Measurements from ENCODE around the gene CTRB1. TPM values are rescaled to one million over a fixed set of nuclear protein-coding genes. Genes with fewer than 3 reads are reported as not detected.

CTRB1 gene
- total and polyA plus RNA-seq, 2 of the 13 experiments (the other 11 are each of a cell fraction or from before 2014, with no cell fraction given) = not detected

- TF ChIP-seq GABPB1 (CRISPR knock-in tag; IDR thresholded peaks at IDR 0.05) (peak; percentile 52; the same call in 1 of the 2 replicates), CEBPZ (IDR thresholded peaks at IDR 0.05; ENCODE audit: low read length) (no peak), NR2F6 (IDR thresholded peaks at IDR 0.05) (no peak), NR2F6 (CRISPR knock-in tag; IDR thresholded peaks at IDR 0.05) (no peak), RFXAP (CRISPR knock-in tag; IDR thresholded peaks at IDR 0.05; ENCODE audit: borderline replicate concordance) (no peak; the same call in none of the 2 replicates), GPBP1L1 (CRISPR knock-in tag; IDR thresholded peaks at IDR 0.05) (no peak), CERS6 (CRISPR knock-in tag; IDR thresholded peaks at IDR 0.05) (no peak), ZNF512 (CRISPR knock-in tag; IDR thresholded peaks at IDR 0.05) (no peak), HOXA9 (CRISPR knock-in tag; IDR thresholded peaks at IDR 0.05; ENCODE audit: borderline replicate concordance) (no peak), ZNF552 (CRISPR knock-in tag; IDR thresholded peaks at IDR 0.05; ENCODE audit: borderline replicate concordance) (no peak), ZNF616 (CRISPR knock-in tag; IDR thresholded peaks at IDR 0.05; ENCODE audit: low read depth) (peak; percentile 12; the same call in 1 of the 2 replicates), SNAPC4 (CRISPR knock-in tag; IDR thresholded peaks at IDR 0.05) (no peak; the same call in 1 of the 2 replicates), KDM6A (CRISPR knock-in tag; IDR thresholded peaks at IDR 0.05; ENCODE audit: low read depth) (no peak), PTBP1 (IDR thresholded peaks at IDR 0.05; ENCODE audit: low read depth, low read length, poor library complexity, severe bottlenecking) (no peak)
Observed at GRCh38 chr16:75251280-75252048, 32.7 kb downstream of the CTRB1 start, which contains the start of gene BCAR1 (continued).
